Mammary epithelial cell (primary cell): ENCODE data around the gene CIPC.

Experiments used
- EZH2 ChIP-seq: IDR thresholded peaks from 2 replicates; pipeline ENCODE4 v1.6.1; 2012; ENCODE audit warnings: low read length, inconsistent platforms, borderline replicate concordance
- TF ChIP-seq, protein P1 (sequence below), 2 donors: IDR thresholded peaks in 1 of 2; conservative IDR thresholded peaks in 1 of 2; 2 replicates each; pipeline ENCODE4 v1.5.1; 2011 to 2012; ENCODE audit warnings: inconsistent platforms in 2 of 2, low read length in 2 of 2, mild to moderate bottlenecking in 2 of 2, control low read depth in 1 of 2, low read depth in 1 of 2; ENCODE audit not compliant: insufficient read depth in 1 of 2; ENCODE audit errors: extremely low read depth in 1 of 2

DNA sequence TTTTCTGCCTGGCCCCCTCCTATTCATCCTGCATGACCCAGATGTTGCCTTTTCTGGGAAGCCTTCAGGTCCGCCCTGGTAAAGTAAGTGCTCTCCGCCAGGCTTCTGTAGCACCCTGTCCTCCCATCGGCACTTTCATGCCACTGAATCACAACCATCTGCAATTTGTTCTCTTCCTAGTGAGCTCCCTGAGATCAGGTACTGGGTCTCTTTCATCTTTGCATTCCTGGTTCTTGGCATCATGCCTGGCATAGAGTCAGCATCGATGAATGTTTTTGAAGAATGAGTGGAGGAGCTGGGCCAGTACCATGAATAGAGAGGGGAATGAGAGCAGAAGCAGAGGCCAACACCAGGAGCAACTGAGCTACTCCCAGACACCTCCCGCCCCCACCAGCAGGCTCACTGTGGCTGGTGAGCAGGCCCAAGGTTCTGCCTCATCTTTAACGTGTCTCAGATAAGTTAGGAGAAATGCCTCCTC is 30.4 kb downstream of the CIPC start:
- TF ChIP-seq, protein P1, sequence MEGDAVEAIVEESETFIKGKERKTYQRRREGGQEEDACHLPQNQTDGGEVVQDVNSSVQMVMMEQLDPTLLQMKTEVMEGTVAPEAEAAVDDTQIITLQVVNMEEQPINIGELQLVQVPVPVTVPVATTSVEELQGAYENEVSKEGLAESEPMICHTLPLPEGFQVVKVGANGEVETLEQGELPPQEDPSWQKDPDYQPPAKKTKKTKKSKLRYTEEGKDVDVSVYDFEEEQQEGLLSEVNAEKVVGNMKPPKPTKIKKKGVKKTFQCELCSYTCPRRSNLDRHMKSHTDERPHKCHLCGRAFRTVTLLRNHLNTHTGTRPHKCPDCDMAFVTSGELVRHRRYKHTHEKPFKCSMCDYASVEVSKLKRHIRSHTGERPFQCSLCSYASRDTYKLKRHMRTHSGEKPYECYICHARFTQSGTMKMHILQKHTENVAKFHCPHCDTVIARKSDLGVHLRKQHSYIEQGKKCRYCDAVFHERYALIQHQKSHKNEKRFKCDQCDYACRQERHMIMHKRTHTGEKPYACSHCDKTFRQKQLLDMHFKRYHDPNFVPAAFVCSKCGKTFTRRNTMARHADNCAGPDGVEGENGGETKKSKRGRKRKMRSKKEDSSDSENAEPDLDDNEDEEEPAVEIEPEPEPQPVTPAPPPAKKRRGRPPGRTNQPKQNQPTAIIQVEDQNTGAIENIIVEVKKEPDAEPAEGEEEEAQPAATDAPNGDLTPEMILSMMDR (conservative IDR thresholded peaks at IDR 0.05 in 1 of 2, IDR thresholded peaks at IDR 0.05 in 1 of 2; ENCODE audit: extremely low read depth in 1 of 2, insufficient read depth in 1 of 2, low read depth in 1 of 2, low read length in 2 of 2): no peak
- TF ChIP-seq EZH2: no peak
